Stimulated activated CD4-positive, alpha-beta T cell treated with anti-CD3 and anti-CD28 coated beads, TNF-alpha, amount 100 ng/mL, for 48 hours (primary cell): ENCODE data around the gene TRMT112.
A peak's percentile ranks its signal among the peaks of the same experiment; 100 is the strongest.

Experiments
- DNase-seq, 3 donors: peaks; one replicate each; pipeline ENCODE4 v3.0.0-alpha.2; 2020; ENCODE audit warnings: low read depth in 3 of 3

The TRMT112 gene

DNA sequence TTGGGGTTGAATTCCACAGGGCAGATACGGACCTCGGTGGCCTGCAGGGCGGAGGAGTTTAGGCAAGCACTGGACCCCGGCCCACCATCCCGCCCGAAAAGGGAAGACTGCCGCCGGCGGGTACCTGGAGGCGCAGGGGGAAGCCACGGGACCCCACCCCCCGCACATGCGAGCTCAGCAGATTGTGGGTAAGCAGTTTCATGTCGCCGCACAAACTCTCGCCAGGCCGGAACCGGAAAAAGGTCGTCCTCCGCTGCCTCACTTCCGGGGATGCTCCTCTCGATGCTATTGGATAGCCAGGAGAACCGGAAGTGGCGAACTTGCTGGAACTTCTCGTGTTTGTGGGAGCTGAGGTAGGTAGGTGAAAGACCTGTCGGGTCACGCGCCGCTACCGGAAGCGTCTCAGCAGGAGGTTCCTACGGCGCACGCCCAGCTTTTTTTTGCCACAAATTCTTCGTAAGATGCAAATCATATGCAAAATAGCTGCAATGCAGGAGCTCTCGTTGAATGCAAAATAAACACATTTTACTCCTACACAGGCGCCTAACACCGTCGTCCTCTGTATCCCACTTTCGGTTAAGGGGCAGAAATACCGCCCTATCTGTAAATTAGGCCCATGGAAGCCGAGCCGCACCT is at the start of gene TRMT112:
TRMT112 (minus strand) TSS at position 235 of the 636 bp plus-strand sequence; CDS start at position 202, 33 bp downstream.
- DNase-seq: peak; percentile 92 to 96 (median 95)

DNA sequence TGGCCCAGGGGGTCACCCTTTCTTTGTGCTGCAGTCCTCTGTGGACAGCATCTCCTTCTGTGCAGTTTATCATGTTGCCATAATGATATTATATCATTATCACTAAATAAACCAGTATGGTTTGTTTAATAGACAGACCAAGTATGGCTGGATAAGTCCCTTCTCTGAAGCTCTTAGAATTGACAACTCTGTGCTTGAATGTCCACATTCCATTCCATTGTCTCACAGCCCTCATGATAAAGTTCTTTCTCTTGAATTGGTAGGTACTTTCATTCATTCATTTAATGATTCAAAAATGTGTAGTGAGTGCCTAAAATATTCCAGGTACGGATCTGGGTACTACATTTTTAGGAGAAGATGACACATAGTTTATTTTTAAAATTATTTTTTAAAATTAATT is 49.4 kb upstream of the TRMT112 start:
- no peak for DNase-seq

DNA sequence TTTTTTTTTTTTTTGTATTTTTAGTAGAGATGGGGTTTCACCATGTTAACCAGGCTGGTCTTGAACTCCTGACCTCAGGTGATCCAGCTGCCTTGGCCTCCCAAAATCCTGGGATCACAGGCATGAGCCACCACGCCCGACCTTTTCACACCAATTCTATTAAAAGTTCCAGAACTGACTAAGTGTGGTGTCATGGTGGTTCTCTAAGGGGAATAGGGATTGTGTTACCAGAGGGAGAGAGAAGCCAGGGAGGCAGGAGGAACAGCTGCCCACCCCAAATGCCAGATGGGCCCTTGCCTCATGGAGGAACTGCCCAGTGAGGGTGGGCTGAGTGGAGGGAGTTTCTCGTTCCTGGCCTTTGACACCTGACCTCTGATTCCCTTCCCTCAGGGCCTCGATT is 47.6 kb upstream of the TRMT112 start:
- DNase-seq: no peak

DNA sequence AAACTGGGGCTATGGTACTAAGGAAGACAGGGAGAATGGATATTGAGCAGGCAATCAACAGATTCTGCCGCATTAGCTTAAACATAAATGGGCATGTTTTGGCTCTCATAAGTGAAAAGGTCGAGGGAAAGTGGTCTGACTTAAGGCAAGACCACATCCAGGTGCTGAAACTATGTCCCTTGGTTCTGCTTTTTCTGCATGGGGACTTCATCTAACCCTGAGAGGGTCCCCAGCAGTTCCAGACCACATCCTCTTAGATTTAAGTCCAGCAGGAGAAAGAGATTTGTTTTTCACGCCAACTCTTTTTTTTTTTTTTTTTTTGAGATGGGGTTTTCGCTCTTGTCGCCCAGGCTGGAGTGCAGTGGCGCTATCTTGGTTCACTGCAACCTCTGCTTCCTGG is 47.1 kb upstream of the TRMT112 start:
- no peak for DNase-seq

DNA sequence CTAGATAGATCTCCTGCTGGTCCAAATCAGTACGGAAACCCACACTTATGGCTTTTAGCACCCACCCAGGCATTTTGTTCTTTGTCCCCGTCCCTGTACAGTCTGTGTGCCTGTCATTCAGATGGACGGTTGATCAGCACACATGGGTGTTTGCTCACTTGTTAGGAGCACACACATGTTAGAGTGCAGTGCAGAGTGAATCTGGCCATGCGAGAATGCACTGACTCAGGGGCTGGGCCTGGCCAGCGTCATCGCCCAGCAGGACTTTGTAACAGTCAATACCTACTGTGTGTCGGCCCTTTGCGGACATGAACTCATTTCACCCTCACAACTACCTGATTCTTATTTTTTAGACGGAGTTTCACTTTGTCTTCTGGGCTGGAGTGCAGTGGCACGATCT is 45.0 kb upstream of the TRMT112 start:
- no peak for DNase-seq

DNA sequence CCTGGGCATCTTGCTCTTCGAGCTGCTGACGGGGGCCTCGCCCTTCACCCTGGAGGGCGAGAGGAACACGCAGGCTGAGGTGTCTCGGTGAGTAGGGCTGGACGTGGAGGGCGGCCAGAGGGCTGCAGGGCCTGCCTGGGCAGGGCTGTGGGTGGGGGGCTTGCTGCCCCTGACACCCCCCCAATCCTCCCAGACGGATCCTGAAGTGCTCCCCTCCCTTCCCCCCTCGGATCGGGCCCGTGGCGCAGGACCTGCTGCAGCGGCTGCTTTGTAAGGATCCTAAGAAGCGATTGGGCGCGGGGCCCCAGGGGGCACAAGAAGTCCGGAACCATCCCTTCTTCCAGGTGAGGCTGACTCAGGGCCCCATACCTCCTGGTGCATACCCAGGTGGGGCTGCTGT is 44.3 kb upstream of the TRMT112 start:
- DNase-seq: no peak

DNA sequence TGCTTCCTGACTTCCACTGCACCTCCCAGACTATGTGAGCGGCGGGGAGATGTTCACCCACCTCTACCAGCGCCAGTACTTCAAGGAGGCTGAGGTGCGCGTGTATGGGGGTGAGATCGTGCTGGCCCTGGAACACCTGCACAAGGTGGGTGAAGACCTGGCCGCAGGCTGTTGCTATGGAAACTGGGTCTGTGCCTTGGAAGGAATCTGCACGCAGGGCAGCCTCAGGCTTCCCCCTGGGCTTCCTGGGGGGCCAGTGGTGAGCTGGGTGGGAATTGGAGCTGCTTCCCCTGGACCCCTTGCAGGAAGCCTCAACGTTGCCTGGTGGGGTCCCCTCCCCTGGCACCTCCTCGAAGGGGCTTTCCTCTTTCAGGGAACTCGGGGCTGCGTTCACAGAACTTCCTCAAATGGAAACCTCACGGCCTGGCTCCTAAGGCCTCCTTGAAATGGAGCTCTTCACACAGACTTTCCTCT is 43.1 kb upstream of the TRMT112 start:
- no peak for DNase-seq

DNA sequence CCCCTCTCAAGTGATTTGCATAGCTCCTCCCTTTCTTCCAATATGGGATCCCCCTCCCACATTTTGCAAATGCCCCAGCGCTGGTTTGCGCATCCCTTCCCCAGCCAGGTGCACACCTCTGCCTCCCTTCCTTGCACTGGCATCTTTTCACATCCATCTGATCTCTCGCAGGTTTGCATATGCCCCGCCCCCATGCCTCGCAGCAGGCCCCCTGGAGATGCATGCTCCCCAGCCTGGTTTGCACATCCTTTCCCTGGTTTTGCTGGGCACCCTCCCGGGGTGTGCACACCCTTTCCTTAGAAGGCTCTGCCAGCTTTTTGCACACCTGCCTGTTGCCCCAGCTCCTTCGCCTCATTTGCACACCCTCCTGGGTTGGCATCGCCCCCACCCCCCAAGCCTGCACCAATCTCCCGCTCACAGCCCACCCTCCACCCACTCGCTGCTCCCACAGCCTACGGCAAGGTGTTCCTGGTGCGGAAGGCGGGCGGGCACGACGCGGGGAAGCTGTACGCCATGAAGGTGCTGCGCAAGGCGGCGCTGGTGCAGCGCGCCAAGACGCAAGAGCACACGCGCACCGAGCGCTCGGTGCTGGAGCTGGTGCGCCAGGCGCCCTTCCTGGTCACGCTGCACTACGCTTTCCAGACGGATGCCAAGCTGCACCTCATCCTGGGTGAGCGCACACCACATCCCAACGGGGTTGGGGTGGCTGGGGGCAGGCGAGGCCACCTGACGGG is 42.5 kb upstream of the TRMT112 start:
- DNase-seq: no peak

DNA sequence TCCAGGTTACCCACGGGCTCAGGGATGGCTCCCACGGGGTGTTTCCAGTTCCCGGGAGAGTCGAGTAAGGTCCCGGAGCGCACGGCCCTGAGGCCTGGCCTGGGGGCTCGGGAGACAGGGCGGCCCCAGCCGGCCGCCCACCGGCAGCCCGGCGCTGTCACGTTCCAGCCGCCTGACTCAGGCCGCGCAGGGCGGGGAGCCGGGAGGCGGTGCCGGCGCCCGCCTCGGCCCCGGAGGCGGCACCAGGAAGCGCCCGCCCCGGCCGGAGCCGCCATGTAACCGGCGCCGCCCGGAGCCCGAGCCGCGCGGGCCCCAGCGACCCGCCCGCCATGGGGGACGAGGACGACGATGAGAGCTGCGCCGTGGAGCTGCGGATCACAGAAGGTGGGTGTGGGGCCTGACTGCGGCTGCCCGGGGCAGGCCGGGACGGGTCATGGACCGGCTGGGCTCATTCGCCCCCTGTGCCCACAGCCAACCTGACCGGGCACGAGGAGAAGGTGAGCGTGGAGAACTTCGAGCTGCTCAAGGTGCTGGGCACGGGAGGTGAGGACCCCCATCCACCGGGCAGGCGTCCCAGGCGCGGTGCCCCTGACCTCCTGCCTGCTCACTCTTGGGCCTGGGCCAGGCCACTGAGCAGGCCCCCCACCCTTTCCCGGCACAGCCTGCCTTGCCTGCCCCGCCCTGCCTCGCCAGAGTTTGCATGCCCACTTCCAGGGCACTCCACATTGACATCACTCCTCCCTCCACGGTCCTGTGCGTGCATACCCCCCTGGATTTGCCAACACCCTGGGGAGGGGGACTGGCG is 41.8 kb upstream of the TRMT112 start, which contains the start of gene RPS6KA4:
RPS6KA4 (plus strand) TSS at position 256 of the 805 bp plus-strand sequence; CDS start at position 330, 74 bp downstream.
- peak in 1 of 3 donors; percentile 27 for DNase-seq

DNA sequence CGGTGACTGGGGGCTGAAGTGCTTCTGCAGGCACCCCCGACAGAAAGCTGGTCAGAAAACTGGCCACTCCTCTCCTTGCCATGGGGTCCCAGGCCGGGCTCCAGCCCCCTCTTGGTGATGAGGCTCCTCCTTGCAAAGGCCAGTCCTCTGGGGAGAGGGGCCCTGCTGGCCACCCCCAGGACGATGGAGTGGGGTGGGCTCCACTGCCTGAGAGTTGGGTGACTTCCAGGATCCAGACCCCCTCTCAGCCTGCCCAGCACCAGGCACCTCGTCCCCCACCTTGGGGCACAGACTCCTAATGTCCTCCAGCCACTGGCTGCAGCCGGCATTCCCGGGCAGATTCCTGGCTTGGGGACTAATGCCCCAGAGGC is 41.2 kb upstream of the TRMT112 start:
- DNase-seq: no peak

DNA sequence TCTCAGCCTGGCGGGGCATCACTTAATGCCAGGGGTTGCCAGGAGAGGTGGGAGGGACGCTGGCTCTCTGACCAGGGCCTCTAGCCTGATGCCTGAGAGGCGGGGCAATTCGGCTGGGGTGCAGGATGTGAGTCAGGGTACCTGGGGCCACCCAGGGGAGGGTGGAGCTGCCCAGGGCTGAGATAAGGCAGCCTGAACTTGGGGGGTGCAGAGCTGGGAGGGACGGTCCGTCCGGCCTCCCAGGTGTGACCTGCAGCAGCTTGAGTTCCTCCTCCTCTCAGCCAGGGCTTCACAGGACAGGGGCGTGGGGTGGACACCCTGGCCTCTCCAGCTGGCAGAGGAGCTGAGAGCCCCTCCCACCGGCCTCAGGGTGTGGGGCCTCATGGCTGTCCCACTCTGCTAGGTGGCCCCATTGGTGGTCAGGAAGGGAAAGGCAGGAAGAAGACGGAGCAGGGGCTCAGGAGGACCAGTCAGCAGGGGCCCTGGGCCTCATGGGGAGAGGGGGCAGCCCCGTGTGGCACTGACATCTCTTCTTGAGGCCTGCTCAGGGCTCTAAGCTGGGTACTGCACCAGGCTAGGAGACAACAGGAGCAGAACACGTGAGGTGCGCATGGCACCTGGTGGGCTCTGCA is 40.7 kb upstream of the TRMT112 start:
- peak in 1 of 3 donors; percentile 67 for DNase-seq

DNA sequence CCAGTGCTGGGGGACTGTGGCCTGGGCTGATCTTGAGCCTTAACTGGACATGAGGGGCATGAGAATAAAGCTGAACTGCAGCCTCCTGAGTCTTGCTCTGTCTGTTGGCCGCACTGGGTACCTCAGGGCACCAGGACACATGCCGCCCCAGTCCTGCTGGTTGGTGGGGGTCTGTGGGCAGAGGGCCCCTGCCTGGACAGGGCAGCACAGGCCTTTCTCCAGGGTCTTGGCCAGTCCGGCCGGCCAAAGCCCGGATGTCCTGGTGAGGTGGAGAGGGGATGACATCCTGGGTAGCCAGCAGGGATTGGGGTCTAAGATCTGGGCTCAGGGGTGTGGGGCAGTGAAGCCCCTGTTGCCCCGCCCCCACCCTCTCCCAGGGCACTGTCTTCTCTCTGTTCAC is 40.1 kb upstream of the TRMT112 start:
- DNase-seq: no peak

DNA sequence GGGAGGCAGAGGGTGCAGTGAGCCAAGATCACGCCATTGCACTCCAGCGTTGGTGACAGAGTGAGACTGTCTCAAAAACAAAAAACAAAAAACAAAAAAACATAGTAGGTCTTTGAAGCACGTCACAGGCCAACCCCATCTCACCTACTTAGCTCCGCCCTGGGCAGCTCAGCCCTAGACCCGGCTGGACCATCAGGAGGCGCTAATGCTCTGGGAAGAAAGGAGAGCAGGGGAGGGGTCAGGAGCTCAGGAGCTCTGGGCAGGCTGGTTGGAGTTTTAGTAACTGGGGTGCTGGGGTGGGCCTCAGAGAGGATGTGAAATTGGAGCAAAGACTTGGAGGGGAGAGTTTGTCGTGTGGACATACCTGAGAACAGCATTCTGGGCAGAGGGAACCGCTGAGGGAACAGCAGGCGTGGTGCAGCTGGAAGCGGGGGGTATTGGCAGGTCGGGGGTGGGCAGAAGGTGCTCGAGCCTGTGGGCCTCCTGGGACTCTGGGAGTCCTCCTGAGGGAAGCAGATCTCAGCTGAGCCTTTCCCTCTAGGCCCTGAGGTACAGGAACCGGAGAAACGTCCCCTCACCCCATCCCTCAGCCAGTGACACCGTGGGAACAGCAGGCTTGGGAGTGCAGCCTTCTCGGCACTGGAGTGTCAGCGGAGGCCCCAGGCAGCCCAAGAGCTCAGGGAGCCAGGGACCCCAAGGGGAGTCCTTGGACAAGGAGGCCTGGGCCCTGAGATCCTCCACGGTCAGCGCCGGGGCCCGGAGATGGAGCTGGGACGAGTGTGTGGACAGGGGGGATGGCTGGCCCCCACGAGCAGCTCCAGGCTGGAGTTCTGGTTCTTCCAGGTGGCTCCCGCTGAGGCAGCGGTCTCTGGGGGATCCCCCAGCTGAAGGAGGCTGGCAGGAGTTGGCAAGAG is 39.4 kb upstream of the TRMT112 start:
- no peak for DNase-seq

DNA sequence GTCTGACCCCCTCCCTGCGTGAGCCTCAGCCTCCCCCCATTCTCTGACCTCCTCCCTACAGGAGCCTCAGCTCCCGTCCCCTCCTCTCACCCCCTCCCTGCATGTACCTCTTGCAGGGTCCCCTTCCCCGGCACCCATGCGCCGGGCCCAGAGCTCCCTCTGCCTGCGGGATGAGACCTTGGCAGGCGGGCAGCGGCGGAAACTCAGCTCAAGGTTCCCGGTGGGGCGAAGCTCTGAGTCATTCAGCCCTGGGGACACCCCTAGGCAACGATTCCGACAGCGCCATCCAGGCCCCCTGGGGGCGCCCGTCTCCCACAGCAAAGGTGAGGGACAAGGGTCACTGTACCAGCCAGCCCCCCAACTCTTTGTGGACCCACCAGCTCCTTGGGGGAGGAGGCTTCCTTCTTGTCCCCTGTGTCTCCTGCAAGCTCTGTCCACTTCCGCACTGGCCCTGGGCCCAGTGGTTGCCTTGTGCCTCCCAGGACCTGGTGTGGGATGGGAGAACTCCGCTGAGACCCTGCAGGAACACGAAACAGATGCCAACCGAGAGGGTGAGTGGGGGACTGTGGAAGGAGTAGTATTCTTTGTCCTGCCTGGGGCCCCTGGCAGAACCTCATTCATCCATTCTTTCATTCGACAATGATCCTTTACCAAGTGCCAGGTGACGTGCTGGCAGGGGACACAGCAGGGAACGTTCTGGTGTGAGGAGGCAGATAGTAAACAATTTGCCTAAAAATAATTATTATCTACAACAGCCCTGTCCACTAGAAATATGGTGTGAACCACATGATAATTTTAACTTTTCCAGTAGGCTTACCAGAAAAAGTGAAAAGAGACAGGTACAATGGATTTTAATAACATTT is 38.0 kb upstream of the TRMT112 start:
- DNase-seq: no peak

DNA sequence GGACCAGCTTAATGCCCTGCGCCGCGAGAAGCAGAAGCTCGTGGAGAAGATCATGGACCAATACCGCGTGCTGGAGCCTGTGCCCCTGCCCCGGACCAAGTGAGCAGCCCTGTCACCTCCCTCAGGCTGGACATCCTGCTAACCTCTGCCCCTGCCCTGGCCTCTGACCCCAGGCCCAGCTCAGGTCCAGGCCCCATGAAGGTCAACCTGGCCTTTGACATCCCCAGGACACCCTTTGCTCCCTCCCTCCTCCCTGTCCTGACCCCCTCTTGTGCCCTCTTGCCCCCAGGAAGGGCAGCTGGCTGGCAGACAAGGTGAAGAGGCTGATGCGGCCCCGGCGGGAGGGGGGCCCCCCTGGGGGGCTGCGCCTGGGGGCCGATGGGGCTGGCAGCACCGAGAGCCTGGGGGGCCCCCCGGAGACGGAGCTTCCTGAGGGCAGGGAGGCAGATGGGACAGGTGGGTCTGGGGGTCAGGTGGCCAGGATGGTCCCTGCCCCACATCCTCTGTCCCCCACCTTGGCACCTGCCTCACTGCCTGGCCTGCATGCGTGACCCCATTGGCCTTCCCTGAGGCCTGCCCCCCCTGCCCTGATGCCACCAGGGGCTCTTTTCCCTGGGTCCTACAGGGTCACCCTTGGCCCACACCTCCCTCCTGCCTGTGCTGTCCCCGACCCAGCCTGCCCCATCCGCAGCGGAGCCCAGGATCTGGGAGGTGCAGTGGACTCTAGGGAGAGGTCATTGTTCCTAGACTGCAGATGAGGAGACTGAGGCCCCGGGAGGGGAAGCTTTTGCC is 36.6 kb upstream of the TRMT112 start:
- DNase-seq: no peak

DNA sequence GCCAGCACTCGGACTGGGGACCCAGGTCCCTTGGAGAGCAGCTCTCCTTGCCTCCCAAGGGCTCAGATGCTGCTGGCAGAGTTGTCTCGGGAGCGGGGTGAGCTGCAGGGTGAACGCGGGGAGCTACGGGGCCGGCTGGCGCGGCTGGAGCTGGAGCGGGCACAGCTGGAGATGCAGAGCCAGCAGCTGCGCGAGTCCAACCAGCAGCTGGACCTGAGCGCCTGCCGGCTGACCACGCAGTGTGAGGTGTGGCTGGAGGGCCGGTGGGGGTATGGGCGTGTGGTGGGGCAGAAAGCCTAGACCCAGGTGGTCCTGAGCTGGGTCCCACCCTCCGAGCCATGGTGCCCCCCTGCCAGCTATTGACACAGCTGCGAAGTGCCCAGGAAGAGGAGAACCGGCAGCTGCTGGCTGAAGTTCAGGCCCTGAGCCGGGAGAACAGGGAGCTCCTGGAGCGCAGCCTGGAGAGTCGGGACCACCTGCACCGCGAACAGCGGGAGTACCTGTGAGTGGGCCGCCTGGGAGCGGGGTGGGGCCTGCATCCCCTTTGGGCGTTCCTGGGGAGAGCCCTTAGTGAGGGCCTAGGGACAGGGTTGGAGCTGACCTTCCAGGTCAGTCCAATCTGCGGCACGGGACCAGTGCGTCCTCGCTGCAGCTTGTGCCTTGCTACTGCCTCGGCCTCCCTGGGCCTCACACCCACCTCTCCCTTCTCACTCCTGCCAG is 35.8 kb upstream of the TRMT112 start:
- no peak for DNase-seq

DNA sequence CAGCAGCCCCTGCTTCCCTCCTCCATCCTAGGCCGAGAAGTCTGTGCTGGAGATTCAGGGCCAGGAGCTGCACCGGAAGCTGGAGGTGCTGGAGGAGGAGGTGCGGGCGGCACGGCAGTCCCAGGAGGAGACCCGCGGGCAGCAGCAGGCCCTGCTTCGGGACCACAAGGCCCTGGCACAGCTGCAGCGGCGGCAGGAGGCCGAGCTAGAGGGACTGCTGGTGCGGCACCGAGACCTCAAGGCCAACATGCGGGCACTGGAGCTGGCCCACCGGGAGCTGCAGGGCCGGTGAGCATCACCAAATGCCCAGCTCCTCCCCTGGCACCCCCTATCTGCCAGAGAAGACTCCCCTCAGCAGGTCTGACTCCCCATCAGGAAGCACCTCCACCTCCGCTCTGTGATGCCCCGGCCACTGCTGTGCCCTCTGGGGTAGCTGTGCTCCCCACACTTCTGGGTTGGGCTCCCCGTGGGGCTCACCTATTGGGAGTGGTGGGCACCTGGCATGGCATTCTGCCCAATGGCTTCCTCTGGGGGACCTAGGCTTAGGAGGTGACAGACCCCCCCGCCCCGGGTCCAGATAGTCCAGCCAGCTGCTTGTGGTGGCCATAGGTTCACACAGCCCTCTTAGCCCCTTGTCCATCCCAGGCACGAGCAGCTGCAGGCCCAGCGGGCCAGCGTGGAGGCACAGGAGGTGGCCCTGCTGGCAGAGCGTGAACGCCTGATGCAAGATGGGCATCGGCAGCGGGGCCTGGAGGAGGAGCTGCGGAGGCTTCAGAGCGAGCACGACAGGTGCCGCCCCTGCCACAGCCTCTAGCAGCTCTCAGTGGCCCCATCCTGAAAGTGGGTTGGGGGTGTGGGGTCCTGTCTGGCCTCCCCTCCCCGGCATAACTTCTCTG is 35.0 kb upstream of the TRMT112 start:
- no peak for DNase-seq
